Measurements from ENCODE around the gene CDHR2.

- TF ChIP-seq CTCF (IDR thresholded peaks at IDR 0.05) (no peak), POLR2A (IDR thresholded peaks at IDR 0.05) (no peak)
These were observed 5.5 kb upstream of the CDHR2 start for GRCh38 chr5:176543428-176544182.

All from testis (tissue), 2 donors.